Lower leg skin (tissue), 3 donors: Measurements from ENCODE around the gene VWCE.

ENCODE experiments used
- CTCF ChIP-seq, 3 donors: fragments of 450-650 bp; IDR thresholded peaks; one replicate each; pipeline ENCODE4 v1.5.1; 2016; ENCODE audit warnings: antibody characterized with exemption in 3 of 3, mild to moderate bottlenecking in 3 of 3, moderate library complexity in 2 of 3
- POLR2A ChIP-seq, 2 donors: fragments of 450-650 bp; IDR thresholded peaks; one replicate each; pipeline ENCODE4 v1.6.1; 2016 to 2017; ENCODE audit warnings: antibody characterized with exemption in 2 of 2, mild to moderate bottlenecking in 1 of 2, moderate library complexity in 1 of 2

- no peak for TF ChIP-seq CTCF (IDR thresholded peaks at IDR 0.05)
- no peak for TF ChIP-seq POLR2A (IDR thresholded peaks at IDR 0.05)
These were observed 19.9 kb downstream of the VWCE start for GRCh38 chr11:61275191-61275590.
